ENCODE results near the gene PRKACB. TPM values are rescaled to one million over a fixed set of nuclear protein-coding genes. Genes with fewer than 3 reads are reported as not detected.

Gene PRKACB
- total RNA-seq, 1 donor from 2014 or later, result 18.7 TPM

GRCh38 chr1:84135341-84135740 lies 8.7 kb upstream of the PRKACB start:
- Histone ChIP-seq H3K36me3 (no peaks in the 10 kb centered on the region), H3K27me3 (no peaks in the 10 kb centered on the region), H3K4me3 (no peak overlapping the region), H3K27ac (no peak overlapping the region), H3K4me1 (no peaks in the 10 kb centered on the region), H3K9me3 (no peaks in the 10 kb centered on the region)
- intact Hi-C loops (cut with DNase I), result no loop called here
- no peak for DNase-seq (ENCODE audit: extremely low spot score in 2 of 2)
- TF ChIP-seq POLR2A (IDR thresholded peaks at IDR 0.05), result no peak

GRCh38 chr1:84141182-84142003 lies 2.7 kb upstream of the PRKACB start:
- no peak for DNase-seq (ENCODE audit: extremely low spot score in 2 of 2)
- no peak overlapping the region for H3K4me3 ChIP-seq
- no peaks in the 10 kb centered on the region for H3K36me3 ChIP-seq
- no peak overlapping the region for H3K27ac ChIP-seq
- H3K4me1 ChIP-seq, result peaks cover 9% of the 10 kb centered on the region
- TF ChIP-seq POLR2A (IDR thresholded peaks at IDR 0.05) (no peak), CTCF (IDR thresholded peaks at IDR 0.05) (peak in 1 of 3 experiments; percentile 47), POLR2AphosphoS5 (IDR thresholded peaks at IDR 0.05; ENCODE audit: insufficient read depth in 1 of 2, low read depth in 1 of 2) (no peak)
- intact Hi-C loops (cut with DNase I), result no loop called here
- H3K27me3 ChIP-seq, result no peaks in the 10 kb centered on the region
- no peaks in the 10 kb centered on the region for H3K9me3 ChIP-seq

- no peak for DNase-seq (ENCODE audit: extremely low spot score in 2 of 2)
- Histone ChIP-seq H3K4me3 (peak overlapping the region in 1 of 2 donors; percentile 5), H3K27ac (peak overlapping the region; percentile 6), H3K27me3 (no peaks in the 10 kb centered on the region), H3K4me1 (peaks cover 9% of the 10 kb centered on the region), H3K36me3 (no peaks in the 10 kb centered on the region), H3K9me3 (no peaks in the 10 kb centered on the region)
- TF ChIP-seq POLR2AphosphoS5 (IDR thresholded peaks at IDR 0.05; ENCODE audit: insufficient read depth in 1 of 2, low read depth in 1 of 2) (no peak), POLR2A (IDR thresholded peaks at IDR 0.05) (no peak), CTCF (IDR thresholded peaks at IDR 0.05) (no peak)
- intact Hi-C loops (cut with DNase I), result no loop called here
Observed at GRCh38 chr1:84145068-84145467, 997 bp downstream of the PRKACB start.

GRCh38 chr1:84146411-84147032 lies 2.5 kb downstream of the PRKACB start:
- H3K27me3 ChIP-seq, result no peaks in the 10 kb centered on the region
- H3K27ac ChIP-seq, result no peak overlapping the region
- no peaks in the 10 kb centered on the region for H3K9me3 ChIP-seq
- peaks cover 9% of the 10 kb centered on the region for H3K4me1 ChIP-seq
- no peak for DNase-seq (ENCODE audit: extremely low spot score in 2 of 2)
- TF ChIP-seq CTCF (IDR thresholded peaks at IDR 0.05) (no peak), POLR2AphosphoS5 (IDR thresholded peaks at IDR 0.05; ENCODE audit: insufficient read depth in 1 of 2, low read depth in 1 of 2) (no peak), POLR2A (IDR thresholded peaks at IDR 0.05) (no peak)
- no peaks in the 10 kb centered on the region for H3K36me3 ChIP-seq
- no peak overlapping the region for H3K4me3 ChIP-seq
- intact Hi-C loops (cut with DNase I), result no loop called here

- TF ChIP-seq CTCF (IDR thresholded peaks at IDR 0.05), result no peak
- no peak for TF ChIP-seq POLR2AphosphoS5 (IDR thresholded peaks at IDR 0.05; ENCODE audit: insufficient read depth in 1 of 2, low read depth in 1 of 2)
- no peak for TF ChIP-seq POLR2A (IDR thresholded peaks at IDR 0.05)
- intact Hi-C loops (cut with DNase I), result no loop called here
Observed at GRCh38 chr1:84148758-84149157, 4.7 kb downstream of the PRKACB start.

More at GRCh38 chr1:84148758-84149157, 4.7 kb downstream of the PRKACB start:
- Histone ChIP-seq H3K36me3 (no peaks in the 10 kb centered on the region), H3K9me3 (no peaks in the 10 kb centered on the region), H3K4me3 (no peak overlapping the region), H3K4me1 (peaks cover 7% of the 10 kb centered on the region), H3K27me3 (no peaks in the 10 kb centered on the region), H3K27ac (no peak overlapping the region)
- DNase-seq (ENCODE audit: extremely low spot score in 2 of 2), result no peak
